Vagina (tissue), 2 donors: ENCODE data around the gene MEGF6. TPM values are rescaled to one million over a fixed set of nuclear protein-coding genes. Genes with fewer than 3 reads are reported as not detected.

Experiments
- DNase-seq, 2 donors: peaks; one replicate each; pipeline ENCODE4 v3.0.0-alpha.2; 2017; ENCODE audit errors: extremely low spot score in 2 of 2
- H3K27ac ChIP-seq: fragments of 200-600 bp; sonication (generic); one replicate; pipeline ENCODE4 v1.5.1; 2019
- H3K27me3 ChIP-seq: fragments of 200-600 bp; sonication (generic); one replicate; pipeline ENCODE4 v1.5.1; 2019
- H3K36me3 ChIP-seq, 2 donors: fragments of 200-600 bp; sonication (generic); one replicate each; pipeline ENCODE4 v1.5.1; 2017 to 2019
- H3K4me1 ChIP-seq: fragments of 200-600 bp; sonication (generic); one replicate; pipeline ENCODE4 v1.5.1; 2019
- H3K4me3 ChIP-seq, 2 donors: fragments of 200-600 bp; sonication (generic); 1 replicate in 1 of 2; 2 replicates in 1 of 2; pipeline ENCODE4 v1.5.1; 2016 to 2019
- H3K9me3 ChIP-seq: fragments of 200-600 bp; sonication (generic); one replicate; pipeline ENCODE4 v1.5.1; 2019
- CTCF ChIP-seq, 3 experiments: fragments of 450-650 bp in 2 of 3; fragments of 200-600 bp in 1 of 3; sonication (generic) in 1 of 3; IDR thresholded peaks; one replicate each; pipeline ENCODE4 v1.5.1; 2017 to 2019; ENCODE audit warnings: antibody characterized with exemption in 3 of 3, mild to moderate bottlenecking in 2 of 3, moderate library complexity in 2 of 3
- POLR2A ChIP-seq, 2 donors: fragments of 450-650 bp; IDR thresholded peaks; one replicate each; pipeline ENCODE4 v1.6.1; 2017; ENCODE audit warnings: antibody characterized with exemption in 2 of 2, mild to moderate bottlenecking in 2 of 2, moderate library complexity in 2 of 2
- POLR2AphosphoS5 ChIP-seq, 2 donors: sonication (generic); formaldehyde crosslinking; IDR thresholded peaks; one replicate each; pipeline ENCODE4 v1.9.0; 2017; ENCODE audit warnings: antibody characterized with exemption in 2 of 2, mild to moderate bottlenecking in 2 of 2, low read depth in 1 of 2; ENCODE audit not compliant: insufficient read depth in 1 of 2
- intact Hi-C: fragments of 100-400 bp; cut with DNase I; formaldehyde crosslinking; loops from one replicate; pipeline ENCODE4 v1.15.1; 2023
- total RNA-seq: library from RNA; depleted of rRNA; stranded (reverse); fragments of >200 nt; gene quantifications from one replicate; pipeline ENCODE4 v1.2.3, GENCODE V29; 2016

Gene MEGF6
- total RNA-seq, 1 donor from 2014 or later = 37.6 TPM

GRCh38 chr1:3463891-3464648 lies 147.2 kb downstream of the MEGF6 start:
- Histone ChIP-seq H3K27me3 (no peaks in the 10 kb centered on the region), H3K36me3 (no peaks in the 10 kb centered on the region), H3K9me3 (no peaks in the 10 kb centered on the region), H3K27ac (peak overlapping the region; percentile 23), H3K4me3 (no peak overlapping the region), H3K4me1 (peaks cover 59% of the 10 kb centered on the region)
- intact Hi-C loops = no loop called here
- TF ChIP-seq POLR2AphosphoS5 (IDR thresholded peaks at IDR 0.05; ENCODE audit: insufficient read depth in 1 of 2, low read depth in 1 of 2) (no peak), CTCF (IDR thresholded peaks at IDR 0.05) (no peak), POLR2A (IDR thresholded peaks at IDR 0.05) (no peak)
- no peak for DNase-seq

- no peak for TF ChIP-seq POLR2AphosphoS5 (IDR thresholded peaks at IDR 0.05; ENCODE audit: insufficient read depth in 1 of 2, low read depth in 1 of 2)
- no peak for TF ChIP-seq CTCF (IDR thresholded peaks at IDR 0.05)
- no peak for TF ChIP-seq POLR2A (IDR thresholded peaks at IDR 0.05)
- Histone ChIP-seq H3K27ac (no peak overlapping the region), H3K4me1 (peaks cover 59% of the 10 kb centered on the region), H3K27me3 (no peaks in the 10 kb centered on the region), H3K36me3 (no peaks in the 10 kb centered on the region), H3K4me3 (no peak overlapping the region), H3K9me3 (no peaks in the 10 kb centered on the region)
- intact Hi-C loops = no loop called here
- no peak for DNase-seq
Measured at GRCh38 chr1:3463408-3463863, 147.9 kb downstream of the MEGF6 start.

- no peak for DNase-seq
- Histone ChIP-seq H3K27me3 (no peaks in the 10 kb centered on the region), H3K9me3 (no peaks in the 10 kb centered on the region), H3K4me3 (no peak overlapping the region), H3K36me3 (no peaks in the 10 kb centered on the region), H3K27ac (no peak overlapping the region), H3K4me1 (peaks cover 59% of the 10 kb centered on the region)
- intact Hi-C loops = no loop called here
- no peak for TF ChIP-seq CTCF (IDR thresholded peaks at IDR 0.05)
- TF ChIP-seq POLR2AphosphoS5 (IDR thresholded peaks at IDR 0.05; ENCODE audit: insufficient read depth in 1 of 2, low read depth in 1 of 2) = no peak
- TF ChIP-seq POLR2A (IDR thresholded peaks at IDR 0.05) = no peak
Measured at GRCh38 chr1:3463013-3463385, 148.3 kb downstream of the MEGF6 start.

DNA sequence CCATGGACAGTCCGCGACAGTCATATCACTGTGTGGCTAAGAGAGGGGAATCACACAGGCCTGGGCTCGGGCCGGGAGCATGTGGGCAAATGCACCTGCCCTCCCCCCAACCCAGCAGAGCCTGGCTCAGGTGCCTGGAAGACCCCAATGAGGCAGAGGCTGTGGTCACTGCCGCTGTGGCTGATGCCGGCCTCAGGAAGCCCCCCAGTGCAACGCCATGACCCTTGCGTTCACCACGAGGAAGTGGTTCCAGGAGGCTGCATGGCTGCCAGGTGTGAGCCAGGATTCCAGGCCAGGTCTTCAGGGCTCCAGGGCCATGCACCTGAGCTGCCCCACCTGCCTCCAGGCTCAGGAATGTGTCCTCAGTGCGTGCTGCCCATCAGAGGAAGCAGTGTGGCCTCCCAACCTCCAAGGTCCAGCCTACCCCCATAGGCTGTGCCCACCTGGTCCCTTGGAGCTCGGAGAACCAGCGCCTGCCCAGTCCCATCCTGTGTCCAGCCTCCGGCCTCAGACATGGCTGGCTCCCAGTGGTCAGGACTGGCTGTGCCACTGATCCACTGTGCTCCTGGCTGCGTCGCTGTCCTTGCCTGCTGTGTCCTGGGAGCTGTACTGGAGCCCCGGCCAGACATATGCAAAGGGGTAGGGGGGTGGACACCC lies 148.8 kb downstream of the MEGF6 start:
- no peaks in the 10 kb centered on the region for H3K27me3 ChIP-seq
- no peak overlapping the region for H3K27ac ChIP-seq
- TF ChIP-seq POLR2A (IDR thresholded peaks at IDR 0.05) (no peak), POLR2AphosphoS5 (IDR thresholded peaks at IDR 0.05; ENCODE audit: insufficient read depth in 1 of 2, low read depth in 1 of 2) (no peak), CTCF (IDR thresholded peaks at IDR 0.05) (no peak)
- DNase-seq = no peak
- H3K9me3 ChIP-seq = no peaks in the 10 kb centered on the region
- intact Hi-C loops = no loop called here
- no peak overlapping the region for H3K4me3 ChIP-seq
- H3K4me1 ChIP-seq = peaks cover 59% of the 10 kb centered on the region
- H3K36me3 ChIP-seq = no peaks in the 10 kb centered on the region

DNA sequence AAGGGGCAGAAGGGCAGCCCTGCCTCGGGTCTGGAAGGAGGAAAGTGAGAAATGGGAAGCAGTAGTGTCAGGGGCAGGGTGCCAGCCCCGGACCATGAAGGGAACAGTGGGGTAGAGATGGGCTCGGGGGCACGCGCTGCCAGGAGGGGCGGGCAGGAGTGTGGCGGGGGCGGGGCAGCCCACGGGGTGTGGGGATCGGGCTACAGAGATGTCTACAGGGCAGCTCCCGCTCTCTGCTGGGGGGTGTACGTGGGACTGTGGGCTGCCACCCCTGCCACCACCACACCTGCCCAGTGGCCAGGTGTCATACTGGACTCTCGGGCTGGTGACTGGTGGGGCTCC lies 149.4 kb downstream of the MEGF6 start:
- H3K36me3 ChIP-seq = no peaks in the 10 kb centered on the region
- intact Hi-C loops = no loop called here
- peaks cover 56% of the 10 kb centered on the region for H3K4me1 ChIP-seq
- H3K27ac ChIP-seq = no peak overlapping the region
- no peaks in the 10 kb centered on the region for H3K9me3 ChIP-seq
- no peak for DNase-seq
- H3K27me3 ChIP-seq = no peaks in the 10 kb centered on the region
- no peak overlapping the region for H3K4me3 ChIP-seq
- TF ChIP-seq POLR2AphosphoS5 (IDR thresholded peaks at IDR 0.05; ENCODE audit: insufficient read depth in 1 of 2, low read depth in 1 of 2) = no peak
- no peak for TF ChIP-seq POLR2A (IDR thresholded peaks at IDR 0.05)
- no peak for TF ChIP-seq CTCF (IDR thresholded peaks at IDR 0.05)
